NCI-H187 treated with DMSO at 0.1 percent for 48 hours (cell line): Measurements from ENCODE around the gene ACSL1.
"Not testable (repeated sequence)": the region's sequence is repeated elsewhere in the genome, so short reads cannot be mapped to it uniquely, and the experiment has no call there.

Source experiments
- DNase-seq: peaks from one replicate; lab custom pipeline; 2025; lab: John Stamatoyannopoulos, UW

The ACSL1 gene

GRCh38 chr4:184755278-184755677 is 70.5 kb downstream of the ACSL1 start:
- DNase-seq, result no peak

GRCh38 chr4:184752496-184753275 is 73.1 kb downstream of the ACSL1 start:
- no peak for DNase-seq

GRCh38 chr4:184751585-184751956 is 74.2 kb downstream of the ACSL1 start:
- DNase-seq, result no peak

GRCh38 chr4:184750926-184751584 is 74.7 kb downstream of the ACSL1 start:
- DNase-seq, result no peak

- DNase-seq, result no peak
Measured at GRCh38 chr4:184748251-184748652, 77.5 kb downstream of the ACSL1 start.

- DNase-seq, result no peak
Measured at GRCh38 chr4:184747034-184747830, 78.5 kb downstream of the ACSL1 start.

GRCh38 chr4:184745831-184746795 is 79.7 kb downstream of the ACSL1 start:
- no peak for DNase-seq

GRCh38 chr4:184744236-184744635 is 81.5 kb downstream of the ACSL1 start:
- DNase-seq, result no peak

GRCh38 chr4:184743650-184744049 is 82.1 kb downstream of the ACSL1 start:
- DNase-seq, result no peak

GRCh38 chr4:184741651-184742050 is 84.1 kb downstream of the ACSL1 start:
- DNase-seq, result not testable (repeated sequence)

- DNase-seq, result no peak
Measured at GRCh38 chr4:184740980-184741391, 84.8 kb downstream of the ACSL1 start.

GRCh38 chr4:184739575-184739974 is 86.2 kb downstream of the ACSL1 start:
- not testable (repeated sequence) for DNase-seq

- no peak for DNase-seq
Measured at GRCh38 chr4:184734758-184735157, 91.0 kb downstream of the ACSL1 start.

GRCh38 chr4:184733654-184734524 is 91.9 kb downstream of the ACSL1 start, which contains the start of gene CENPU:
CENPU (minus strand) TSS chr4:184734096; CDS start chr4:184734062, 34 bp downstream.
- DNase-seq, result peak; percentile 81

- DNase-seq, result peak; percentile 4
Measured at GRCh38 chr4:184732126-184732525, 93.6 kb downstream of the ACSL1 start.

GRCh38 chr4:184731056-184731455 is 94.7 kb downstream of the ACSL1 start:
- DNase-seq, result no peak

- no peak for DNase-seq
Measured at GRCh38 chr4:184729946-184730345, 95.8 kb downstream of the ACSL1 start.

- no peak for DNase-seq
Measured at GRCh38 chr4:184728858-184729257, 96.9 kb downstream of the ACSL1 start.

- DNase-seq, result no peak
Measured at GRCh38 chr4:184727430-184727829, 98.3 kb downstream of the ACSL1 start.

- no peak for DNase-seq
Measured at GRCh38 chr4:184722798-184723197, 103.0 kb downstream of the ACSL1 start.
